Measurements from ENCODE around the gene FABP1.

The FABP1 gene

DNA sequence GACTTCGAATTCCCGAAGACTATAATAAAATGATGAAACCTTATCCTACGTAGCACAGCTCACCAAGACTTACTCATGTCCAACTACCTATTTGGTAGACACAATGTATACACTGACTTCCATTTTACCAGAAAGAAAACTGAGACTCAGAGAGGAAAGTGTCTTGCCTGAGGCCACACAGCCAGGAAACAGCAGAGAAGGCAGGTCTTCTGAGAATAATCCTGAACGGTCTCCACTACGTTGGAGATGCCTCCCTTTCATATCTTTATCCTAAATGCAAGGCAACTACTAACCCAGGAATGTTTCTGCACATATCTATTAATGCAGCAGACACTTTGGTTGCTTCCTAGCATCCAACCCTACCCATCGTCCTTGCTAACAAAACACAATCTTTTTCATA is 11.9 kb upstream of the FABP1 start:
- 85 to 94% methylated on average over 5 to 6 of the region's 6 CpGs for WGBS, 2 experiments
- H3K36me3 ChIP-seq (ENCODE audit: control insufficient read depth, insufficient read depth, low read length) = no peaks in the 10 kb centered on the region
- no peaks in the 10 kb centered on the region for H3K9me3 ChIP-seq (ENCODE audit: control insufficient read depth, low read length)
- H3K4me1 ChIP-seq (ENCODE audit: control insufficient read depth, insufficient read depth, low read length) = no peaks in the 10 kb centered on the region
- H3K27ac ChIP-seq (ENCODE audit: insufficient read depth, low read depth, low read length, poor library complexity, severe bottlenecking) = no peak overlapping the region
- no peaks in the 10 kb centered on the region for H3K27me3 ChIP-seq (ENCODE audit: control insufficient read depth, insufficient read depth, low read length, poor library complexity, severe bottlenecking)
- no peak overlapping the region for H3K4me3 ChIP-seq (ENCODE audit: insufficient read depth, low read depth, low read length)

DNA sequence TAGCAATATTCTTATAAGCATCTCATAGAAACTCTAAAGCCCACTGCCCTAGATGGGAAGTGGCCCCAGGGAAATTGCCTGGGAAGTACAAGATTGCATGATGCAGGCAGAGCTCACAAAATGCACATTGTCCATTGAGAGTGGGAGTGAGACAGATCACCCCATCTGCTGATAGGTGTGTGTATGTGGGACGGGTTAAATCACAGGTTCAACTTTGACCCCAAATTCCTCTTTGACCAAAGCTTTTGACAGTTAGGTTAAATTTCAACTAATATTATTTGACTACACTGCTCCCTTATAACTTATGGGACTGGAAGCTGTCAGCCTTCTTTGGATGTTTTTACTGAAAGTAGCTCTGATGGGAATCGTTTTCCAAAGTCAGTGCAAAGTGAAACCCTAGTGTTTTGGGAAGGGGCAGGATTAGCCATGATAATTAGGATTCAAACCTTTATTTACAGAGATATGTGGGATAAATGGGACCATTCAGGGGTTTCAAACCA is 11.4 kb upstream of the FABP1 start:
- 92 to 93% methylated on average over 2 of the region's 2 CpGs for WGBS, 2 experiments
- Histone ChIP-seq H3K27ac (ENCODE audit: insufficient read depth, low read depth, low read length, poor library complexity, severe bottlenecking) (no peak overlapping the region), H3K9me3 (ENCODE audit: control insufficient read depth, low read length) (no peaks in the 10 kb centered on the region)

DNA sequence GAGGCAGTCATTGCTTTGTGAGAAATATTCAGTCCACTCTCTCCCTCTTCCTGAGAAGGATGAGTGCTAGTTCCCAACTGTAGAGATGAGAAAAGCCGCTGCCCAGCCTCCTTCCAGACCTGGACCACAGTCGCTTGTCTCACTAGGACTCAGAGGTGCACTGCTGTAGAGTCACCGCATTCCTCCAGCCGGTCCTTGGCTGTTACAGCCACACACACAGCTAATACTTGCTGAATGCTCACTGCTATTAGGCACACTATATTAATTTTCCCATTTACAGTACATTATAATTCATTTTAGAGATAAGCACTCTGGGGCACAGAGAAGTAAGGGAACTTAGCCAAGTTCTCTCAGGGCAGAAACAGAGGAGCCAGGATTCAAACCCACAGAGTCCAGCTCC is 10.0 kb upstream of the FABP1 start:
- H3K9me3 ChIP-seq (ENCODE audit: control insufficient read depth, low read length) = no peaks in the 10 kb centered on the region
- H3K4me1 ChIP-seq (ENCODE audit: control insufficient read depth, insufficient read depth, low read length) = no peaks in the 10 kb centered on the region
- no peaks in the 10 kb centered on the region for H3K36me3 ChIP-seq (ENCODE audit: control insufficient read depth, insufficient read depth, low read length)
- no peak overlapping the region for H3K27ac ChIP-seq (ENCODE audit: insufficient read depth, low read depth, low read length, poor library complexity, severe bottlenecking)
- no peaks in the 10 kb centered on the region for H3K27me3 ChIP-seq (ENCODE audit: control insufficient read depth, insufficient read depth, low read length, poor library complexity, severe bottlenecking)
- WGBS, 2 experiments = 92 to 94% methylated on average over 4 of the region's 4 CpGs
- H3K4me3 ChIP-seq (ENCODE audit: insufficient read depth, low read depth, low read length) = no peak overlapping the region

More for the DNA sequence above, 11.4 kb upstream of the FABP1 start:
- Histone ChIP-seq H3K4me3 (ENCODE audit: insufficient read depth, low read depth, low read length) (no peak overlapping the region), H3K27me3 (ENCODE audit: control insufficient read depth, insufficient read depth, low read length, poor library complexity, severe bottlenecking) (no peaks in the 10 kb centered on the region), H3K4me1 (ENCODE audit: control insufficient read depth, insufficient read depth, low read length) (no peaks in the 10 kb centered on the region), H3K36me3 (ENCODE audit: control insufficient read depth, insufficient read depth, low read length) (no peaks in the 10 kb centered on the region)

DNA sequence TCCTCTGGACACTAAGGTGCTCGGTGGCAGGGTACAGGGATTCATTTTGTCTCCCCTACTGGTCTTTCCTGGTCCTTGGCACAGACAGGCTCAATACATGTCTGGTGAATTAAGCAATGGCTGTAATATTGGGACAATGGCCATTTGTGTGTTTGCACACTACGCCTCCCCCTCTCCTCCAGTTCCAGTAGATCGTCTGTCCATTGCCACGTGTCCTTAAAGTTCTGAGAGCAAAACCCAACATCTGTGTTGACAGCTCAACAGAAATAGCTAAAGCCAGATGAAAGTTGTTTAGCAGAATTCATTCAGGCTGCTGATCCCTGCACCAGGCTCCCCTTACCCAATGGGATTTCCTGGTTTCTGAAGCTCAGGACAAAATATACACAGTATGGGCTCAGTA is 9.0 kb upstream of the FABP1 start:
- H3K4me3 ChIP-seq (ENCODE audit: insufficient read depth, low read depth, low read length) = no peak overlapping the region
- no peaks in the 10 kb centered on the region for H3K36me3 ChIP-seq (ENCODE audit: control insufficient read depth, insufficient read depth, low read length)
- H3K9me3 ChIP-seq (ENCODE audit: control insufficient read depth, low read length) = no peaks in the 10 kb centered on the region
- no peaks in the 10 kb centered on the region for H3K4me1 ChIP-seq (ENCODE audit: control insufficient read depth, insufficient read depth, low read length)
- no peak overlapping the region for H3K27ac ChIP-seq (ENCODE audit: insufficient read depth, low read depth, low read length, poor library complexity, severe bottlenecking)
- 88 to 89% methylated on average over 4 of the region's 4 CpGs for WGBS, 2 experiments
- H3K27me3 ChIP-seq (ENCODE audit: control insufficient read depth, insufficient read depth, low read length, poor library complexity, severe bottlenecking) = no peaks in the 10 kb centered on the region

DNA sequence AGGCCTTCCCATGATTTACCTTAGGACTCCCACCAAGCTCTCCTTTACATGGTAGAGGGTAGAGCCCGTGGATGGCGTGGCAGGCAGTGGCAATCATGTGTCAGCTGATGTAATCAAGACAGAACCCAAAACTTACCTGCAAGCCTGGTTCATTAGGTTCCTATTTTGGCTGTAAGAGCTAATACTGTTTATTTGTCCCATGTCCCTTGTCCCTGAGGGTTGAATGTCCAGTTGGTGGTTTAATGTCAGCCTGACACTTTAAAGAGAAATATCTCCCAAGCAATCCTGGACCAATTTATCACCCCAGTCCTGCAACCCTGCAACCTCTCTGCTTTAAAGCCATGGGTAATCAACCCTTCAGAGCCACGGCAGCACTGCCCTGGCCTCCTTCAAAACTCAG is 6.0 kb upstream of the FABP1 start:
- Histone ChIP-seq H3K27ac (ENCODE audit: insufficient read depth, low read depth, low read length, poor library complexity, severe bottlenecking) (no peak overlapping the region), H3K4me1 (ENCODE audit: control insufficient read depth, insufficient read depth, low read length) (no peaks in the 10 kb centered on the region), H3K4me3 (ENCODE audit: insufficient read depth, low read depth, low read length) (no peak overlapping the region), H3K9me3 (ENCODE audit: control insufficient read depth, low read length) (no peaks in the 10 kb centered on the region), H3K36me3 (ENCODE audit: control insufficient read depth, insufficient read depth, low read length) (no peaks in the 10 kb centered on the region), H3K27me3 (ENCODE audit: control insufficient read depth, insufficient read depth, low read length, poor library complexity, severe bottlenecking) (no peaks in the 10 kb centered on the region)
- 85 to 92% methylated on average over 3 of the region's 3 CpGs for WGBS, 2 experiments

DNA sequence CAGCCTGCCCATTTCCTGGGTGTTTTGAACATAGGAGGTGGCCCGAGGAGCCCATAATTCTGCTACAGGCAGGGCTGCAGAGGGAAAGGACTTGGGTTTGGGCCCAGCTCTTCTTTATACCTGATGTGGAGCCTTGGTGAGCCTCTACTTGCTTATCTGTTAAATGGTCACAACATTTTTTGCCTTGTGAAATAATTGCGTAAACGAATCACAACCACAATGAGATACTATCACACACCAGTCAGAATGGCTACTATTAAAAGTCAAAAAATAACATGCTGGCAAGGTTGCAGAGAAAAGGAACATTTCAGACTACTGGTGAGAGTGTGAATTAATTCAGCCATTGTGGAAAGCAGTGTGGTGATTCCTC is 4.1 kb upstream of the FABP1 start:
- WGBS, 2 experiments = 89 to 98% methylated on average over 3 of the region's 3 CpGs
- Histone ChIP-seq H3K27me3 (ENCODE audit: control insufficient read depth, insufficient read depth, low read length, poor library complexity, severe bottlenecking) (no peaks in the 10 kb centered on the region), H3K4me3 (ENCODE audit: insufficient read depth, low read depth, low read length) (no peak overlapping the region), H3K27ac (ENCODE audit: insufficient read depth, low read depth, low read length, poor library complexity, severe bottlenecking) (no peak overlapping the region), H3K4me1 (ENCODE audit: control insufficient read depth, insufficient read depth, low read length) (no peaks in the 10 kb centered on the region), H3K9me3 (ENCODE audit: control insufficient read depth, low read length) (no peaks in the 10 kb centered on the region), H3K36me3 (ENCODE audit: control insufficient read depth, insufficient read depth, low read length) (no peaks in the 10 kb centered on the region)

DNA sequence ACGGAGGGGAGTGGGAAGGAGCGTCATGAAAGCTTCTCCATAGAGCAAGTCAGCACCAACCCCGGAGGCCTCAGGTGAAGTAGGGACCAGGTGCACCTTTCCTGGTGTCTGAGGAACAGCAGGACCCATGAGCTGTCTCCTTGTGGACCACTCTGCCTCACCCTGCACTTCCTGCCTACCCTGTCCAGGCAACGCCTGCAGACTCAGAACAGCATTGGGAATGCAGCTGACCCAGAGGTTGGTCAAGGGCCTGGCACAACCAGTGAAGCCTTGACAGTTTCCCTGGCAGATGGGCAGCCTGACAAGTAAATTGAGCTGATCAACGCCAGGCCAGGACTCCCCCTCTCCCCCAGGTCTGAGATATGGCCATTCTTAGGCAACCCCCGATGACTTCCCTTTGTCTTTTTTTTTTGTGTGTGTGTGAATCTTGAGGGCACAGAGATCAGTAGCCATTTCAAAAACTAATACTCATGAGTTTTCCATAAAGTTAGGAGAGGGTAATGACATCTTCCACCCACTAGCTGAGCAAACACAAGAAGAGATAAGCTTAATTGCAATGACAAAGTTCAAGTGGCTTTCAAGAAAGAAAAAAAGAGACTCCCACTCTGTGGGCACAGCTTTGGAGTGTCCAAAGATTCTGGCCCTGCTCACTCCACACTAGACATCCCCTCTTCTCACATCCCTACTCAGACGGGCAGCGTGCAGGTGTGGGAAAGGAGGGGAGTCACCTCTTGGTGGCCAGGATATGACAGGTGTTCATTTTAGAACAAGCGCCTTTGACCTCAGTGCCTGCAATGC is 3.5 kb upstream of the FABP1 start:
- H3K4me3 ChIP-seq (ENCODE audit: insufficient read depth, low read depth, low read length) = no peak overlapping the region
- H3K27me3 ChIP-seq (ENCODE audit: control insufficient read depth, insufficient read depth, low read length, poor library complexity, severe bottlenecking) = no peaks in the 10 kb centered on the region
- no peaks in the 10 kb centered on the region for H3K4me1 ChIP-seq (ENCODE audit: control insufficient read depth, insufficient read depth, low read length)
- no peaks in the 10 kb centered on the region for H3K36me3 ChIP-seq (ENCODE audit: control insufficient read depth, insufficient read depth, low read length)
- H3K9me3 ChIP-seq (ENCODE audit: control insufficient read depth, low read length) = no peaks in the 10 kb centered on the region
- no peak overlapping the region for H3K27ac ChIP-seq (ENCODE audit: insufficient read depth, low read depth, low read length, poor library complexity, severe bottlenecking)
- WGBS, 2 experiments = 87 to 92% methylated on average over 8 to 9 of the region's 9 CpGs

DNA sequence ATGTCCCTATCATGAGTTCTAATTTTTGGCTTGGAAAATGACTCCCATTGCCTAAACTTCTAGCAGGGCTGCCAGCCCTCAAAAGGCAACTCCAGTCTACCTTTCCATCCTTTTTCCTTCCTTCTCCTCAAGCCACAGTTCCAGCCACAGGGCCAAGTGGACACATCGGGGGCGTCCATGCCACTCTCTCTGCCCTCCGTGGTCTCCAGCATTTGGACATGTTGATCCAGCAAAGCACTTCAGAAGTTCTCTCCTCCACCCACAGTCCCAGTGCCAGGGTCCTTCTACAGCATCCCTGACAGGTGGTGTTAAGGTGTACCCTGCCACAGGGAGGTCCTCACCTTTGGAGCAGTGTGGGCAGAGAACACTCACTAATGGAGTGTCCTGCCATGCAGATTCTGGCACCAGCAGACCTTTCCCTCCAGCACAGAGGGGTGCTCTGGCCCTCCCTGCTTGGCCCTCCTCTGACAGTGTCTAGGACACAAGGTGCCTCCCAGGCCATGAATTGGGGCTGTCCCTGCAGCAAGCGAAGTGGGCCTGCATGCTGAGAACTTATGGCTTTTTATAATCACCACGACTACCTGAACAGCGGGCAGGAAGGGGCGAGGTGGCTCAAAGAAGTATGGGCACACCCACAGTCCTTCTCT is 1.6 kb upstream of the FABP1 start:
- Histone ChIP-seq H3K36me3 (ENCODE audit: control insufficient read depth, insufficient read depth, low read length) (no peaks in the 10 kb centered on the region), H3K4me1 (ENCODE audit: control insufficient read depth, insufficient read depth, low read length) (no peaks in the 10 kb centered on the region), H3K9me3 (ENCODE audit: control insufficient read depth, low read length) (no peaks in the 10 kb centered on the region), H3K27ac (ENCODE audit: insufficient read depth, low read depth, low read length, poor library complexity, severe bottlenecking) (no peak overlapping the region), H3K27me3 (ENCODE audit: control insufficient read depth, insufficient read depth, low read length, poor library complexity, severe bottlenecking) (no peaks in the 10 kb centered on the region), H3K4me3 (ENCODE audit: insufficient read depth, low read depth, low read length) (no peak overlapping the region)
- WGBS, 2 experiments = 91 to 95% methylated on average over 7 of the region's 7 CpGs

DNA sequence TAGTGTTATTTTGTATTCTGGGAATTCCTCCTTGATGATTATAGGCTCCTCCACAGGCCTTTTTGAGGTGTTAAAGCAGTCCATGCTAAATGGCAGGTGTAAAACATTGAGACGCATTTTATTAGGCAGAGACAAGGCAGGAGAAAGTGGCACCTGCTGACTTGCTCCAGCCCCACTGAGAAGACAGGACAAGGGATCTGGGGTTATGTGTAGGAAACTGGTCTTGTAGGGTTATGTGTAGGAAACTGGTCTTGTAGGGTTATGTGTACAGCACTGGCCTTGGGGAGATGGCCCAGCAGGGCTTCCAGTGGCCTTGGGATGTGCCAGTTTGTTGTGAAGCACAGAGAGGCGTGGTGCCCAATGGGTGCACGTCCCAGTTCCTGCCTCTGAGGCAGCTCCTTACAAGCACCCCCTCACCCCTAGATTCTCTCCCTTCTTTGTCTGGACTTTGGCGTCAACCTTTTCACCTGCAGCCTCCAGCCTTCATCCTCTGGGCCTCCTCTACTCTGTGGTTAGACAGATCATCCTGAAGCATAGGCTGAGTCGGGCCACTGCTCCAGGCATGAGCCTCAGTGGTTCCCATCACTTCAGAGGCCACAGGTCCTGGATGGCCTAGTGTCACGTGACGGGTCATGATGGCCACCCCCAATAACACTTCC is 921 bp upstream of the FABP1 start:
- Histone ChIP-seq H3K27ac (ENCODE audit: insufficient read depth, low read depth, low read length, poor library complexity, severe bottlenecking) (no peak overlapping the region), H3K27me3 (ENCODE audit: control insufficient read depth, insufficient read depth, low read length, poor library complexity, severe bottlenecking) (no peaks in the 10 kb centered on the region), H3K4me1 (ENCODE audit: control insufficient read depth, insufficient read depth, low read length) (no peaks in the 10 kb centered on the region), H3K9me3 (ENCODE audit: control insufficient read depth, low read length) (no peaks in the 10 kb centered on the region), H3K4me3 (ENCODE audit: insufficient read depth, low read depth, low read length) (no peak overlapping the region), H3K36me3 (ENCODE audit: control insufficient read depth, insufficient read depth, low read length) (no peaks in the 10 kb centered on the region)
- WGBS, 2 experiments = 94% methylated on average over 7 of the region's 7 CpGs

DNA sequence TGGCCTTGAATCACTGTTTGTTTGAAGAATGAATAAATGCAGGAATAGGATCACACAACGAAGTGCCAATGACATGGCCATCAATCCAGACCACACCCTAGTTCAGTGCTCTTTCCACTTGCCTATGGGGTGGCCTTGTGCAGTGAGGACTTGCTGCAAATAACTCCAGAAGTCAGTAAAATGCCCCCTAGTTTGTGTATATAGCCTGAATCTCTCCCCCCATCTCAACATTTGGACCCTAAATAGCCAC is 299 bp downstream of the FABP1 start:
- Histone ChIP-seq H3K4me1 (ENCODE audit: control insufficient read depth, insufficient read depth, low read length) (no peaks in the 10 kb centered on the region), H3K36me3 (ENCODE audit: control insufficient read depth, insufficient read depth, low read length) (no peaks in the 10 kb centered on the region), H3K27ac (ENCODE audit: insufficient read depth, low read depth, low read length, poor library complexity, severe bottlenecking) (no peak overlapping the region), H3K27me3 (ENCODE audit: control insufficient read depth, insufficient read depth, low read length, poor library complexity, severe bottlenecking) (no peaks in the 10 kb centered on the region), H3K4me3 (ENCODE audit: insufficient read depth, low read depth, low read length) (no peak overlapping the region), H3K9me3 (ENCODE audit: control insufficient read depth, low read length) (no peaks in the 10 kb centered on the region)
- WGBS, 2 experiments = 50 to 84% methylated on average over 1 of the region's 1 CpG
